Raji (cell line): ENCODE data around the gene IGF2.

Experiments used
- POLR2A ChIP-seq: IDR thresholded peaks from 2 replicates; pipeline ENCODE4 v1.6.1; 2011; ENCODE audit warnings: low read depth, low read length, control low read depth; ENCODE audit not compliant: insufficient read depth

Gene IGF2

GRCh38 chr11:2109541-2110019 is 29.6 kb downstream of the IGF2 start:
- no peak for TF ChIP-seq POLR2A

GRCh38 chr11:2108675-2109491 is 30.3 kb downstream of the IGF2 start:
- no peak for TF ChIP-seq POLR2A

- no peak for TF ChIP-seq POLR2A
Observed at GRCh38 chr11:2107941-2108630, 31.1 kb downstream of the IGF2 start.

- no peak for TF ChIP-seq POLR2A
Observed at GRCh38 chr11:2107521-2107920, 31.7 kb downstream of the IGF2 start.

GRCh38 chr11:2106583-2107209 is 32.5 kb downstream of the IGF2 start:
- no peak for TF ChIP-seq POLR2A

- TF ChIP-seq POLR2A, result no peak
Observed at GRCh38 chr11:2105511-2105910, 33.7 kb downstream of the IGF2 start.

- no peak for TF ChIP-seq POLR2A
Observed at GRCh38 chr11:2104524-2105440, 34.4 kb downstream of the IGF2 start.

GRCh38 chr11:2103668-2104523 is 35.3 kb downstream of the IGF2 start:
- no peak for TF ChIP-seq POLR2A

- no peak for TF ChIP-seq POLR2A
Observed at GRCh38 chr11:2102883-2103213, 36.3 kb downstream of the IGF2 start.

- TF ChIP-seq POLR2A, result no peak
Observed at GRCh38 chr11:2102132-2102882, 36.9 kb downstream of the IGF2 start.

- no peak for TF ChIP-seq POLR2A
Observed at GRCh38 chr11:2101171-2101675, 38.0 kb downstream of the IGF2 start.

GRCh38 chr11:2100361-2101170 is 38.6 kb downstream of the IGF2 start:
- TF ChIP-seq POLR2A, result no peak
